ENCODE results near the gene DPF3. TPM values are rescaled to one million over a fixed set of nuclear protein-coding genes. Genes with fewer than 3 reads are reported as not detected.

The DPF3 gene
- total RNA-seq, 1 experiment from 2014 or later, result not detected

- CTCF ChIA-PET, result no interaction called here
- Histone ChIP-seq H3K9me3 (ENCODE audit: control insufficient read depth, insufficient read depth, low read depth, low read length) (no peaks in the 10 kb centered on the region), H3K27ac (ENCODE audit: low read length) (no peak overlapping the region), H3K36me3 (ENCODE audit: control insufficient read depth, insufficient read depth, low read length) (no peaks in the 10 kb centered on the region), H3K4me3 (ENCODE audit: low read depth in 2 of 2, low read length in 2 of 2) (no peak overlapping the region), H3K4me1 (ENCODE audit: control insufficient read depth, insufficient read depth, low read length) (no peaks in the 10 kb centered on the region), H3K27me3 (ENCODE audit: control insufficient read depth, insufficient read depth, low read length) (no peaks in the 10 kb centered on the region)
- DNase-seq (ENCODE audit: low read depth, low spot score) (no peak), ATAC-seq (no peak)
- POLR2A ChIA-PET, result interaction anchor here (0.5 kb wide), 1 partner anchor 1867 kb away, joined by 6 read pairs; the partner anchor contains the start of gene PCNX1
- no TSS peak for BruUV-seq (replicated peaks)
- in situ Hi-C loops (cut with HindIII; ENCODE audit: low pct_unique_long_range_greater_than_20kb, low sequenced_read_pairs), result no loop called here
- intact Hi-C loops (cut with micrococcal nuclease; ENCODE audit: unreplicated experiment), result no loop called here
- TF ChIP-seq, protein P1, sequence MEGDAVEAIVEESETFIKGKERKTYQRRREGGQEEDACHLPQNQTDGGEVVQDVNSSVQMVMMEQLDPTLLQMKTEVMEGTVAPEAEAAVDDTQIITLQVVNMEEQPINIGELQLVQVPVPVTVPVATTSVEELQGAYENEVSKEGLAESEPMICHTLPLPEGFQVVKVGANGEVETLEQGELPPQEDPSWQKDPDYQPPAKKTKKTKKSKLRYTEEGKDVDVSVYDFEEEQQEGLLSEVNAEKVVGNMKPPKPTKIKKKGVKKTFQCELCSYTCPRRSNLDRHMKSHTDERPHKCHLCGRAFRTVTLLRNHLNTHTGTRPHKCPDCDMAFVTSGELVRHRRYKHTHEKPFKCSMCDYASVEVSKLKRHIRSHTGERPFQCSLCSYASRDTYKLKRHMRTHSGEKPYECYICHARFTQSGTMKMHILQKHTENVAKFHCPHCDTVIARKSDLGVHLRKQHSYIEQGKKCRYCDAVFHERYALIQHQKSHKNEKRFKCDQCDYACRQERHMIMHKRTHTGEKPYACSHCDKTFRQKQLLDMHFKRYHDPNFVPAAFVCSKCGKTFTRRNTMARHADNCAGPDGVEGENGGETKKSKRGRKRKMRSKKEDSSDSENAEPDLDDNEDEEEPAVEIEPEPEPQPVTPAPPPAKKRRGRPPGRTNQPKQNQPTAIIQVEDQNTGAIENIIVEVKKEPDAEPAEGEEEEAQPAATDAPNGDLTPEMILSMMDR (IDR thresholded peaks at IDR 0.05), result no peak
- TF ChIP-seq POLR2AphosphoS5 (IDR thresholded peaks at IDR 0.05; ENCODE audit: low read depth, low read length) (no peak), TCF7L2 (IDR thresholded peaks at IDR 0.05; ENCODE audit: low read depth, low read length) (no peak), REST (IDR thresholded peaks at IDR 0.05; ENCODE audit: insufficient read depth in 1 of 2, low read depth in 2 of 2, low read length in 1 of 2) (no peak), SIN3A (IDR thresholded peaks at IDR 0.05; ENCODE audit: borderline replicate concordance, insufficient read depth, low read depth, low read length) (no peak)
Measured at GRCh38 chr14:72774141-72774540, 119.8 kb downstream of the DPF3 start.

DNA sequence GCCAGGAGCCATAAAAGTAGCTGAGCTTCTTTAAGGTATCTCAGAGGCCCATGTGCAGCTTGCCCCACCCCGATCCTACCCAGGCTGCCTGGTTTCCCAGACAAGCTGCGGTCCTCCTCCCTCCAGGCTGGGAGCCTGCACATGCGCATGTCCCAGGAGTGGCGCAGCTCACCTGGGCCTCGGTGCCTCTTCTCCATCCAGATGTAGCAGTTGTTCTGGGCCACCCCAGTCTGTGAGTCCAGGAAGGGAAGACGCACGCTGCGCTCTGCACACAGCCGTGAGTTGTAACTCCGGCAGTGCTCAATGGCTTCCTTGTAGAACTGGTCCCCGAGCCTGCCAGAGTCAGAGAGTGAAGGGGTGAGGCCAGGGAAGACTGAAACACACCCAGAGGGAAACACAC, 122.3 kb downstream of the DPF3 start:
- CTCF ChIA-PET, result no interaction called here

More for the DNA sequence above, 122.3 kb downstream of the DPF3 start:
- intact Hi-C loops (cut with micrococcal nuclease; ENCODE audit: unreplicated experiment) (no loop called here), in situ Hi-C loops (cut with HindIII; ENCODE audit: low pct_unique_long_range_greater_than_20kb, low sequenced_read_pairs) (no loop called here)
- BruUV-seq (replicated peaks), result no TSS peak
- Histone ChIP-seq H3K9me3 (ENCODE audit: control insufficient read depth, insufficient read depth, low read depth, low read length) (no peaks in the 10 kb centered on the region), H3K4me1 (ENCODE audit: control insufficient read depth, insufficient read depth, low read length) (no peaks in the 10 kb centered on the region), H3K27me3 (ENCODE audit: control insufficient read depth, insufficient read depth, low read length) (no peaks in the 10 kb centered on the region), H3K4me3 (ENCODE audit: low read depth in 2 of 2, low read length in 2 of 2) (no peak overlapping the region), H3K36me3 (ENCODE audit: control insufficient read depth, insufficient read depth, low read length) (no peaks in the 10 kb centered on the region), H3K27ac (ENCODE audit: low read length) (no peak overlapping the region)
- POLR2A ChIA-PET, result interaction anchor here (0.7 kb wide), 1 partner anchor 9 kb away, joined by 3 read pairs; no protein-coding TSS in a partner anchor
- no peak for ATAC-seq
- DNase-seq (ENCODE audit: low read depth, low spot score), result no peak
- TF ChIP-seq, protein P1 (IDR thresholded peaks at IDR 0.05), result no peak
- no peak for TF ChIP-seq REST (IDR thresholded peaks at IDR 0.05; ENCODE audit: insufficient read depth in 1 of 2, low read depth in 2 of 2, low read length in 1 of 2)
- TF ChIP-seq TCF7L2 (IDR thresholded peaks at IDR 0.05; ENCODE audit: low read depth, low read length), result no peak
- TF ChIP-seq SIN3A (IDR thresholded peaks at IDR 0.05; ENCODE audit: borderline replicate concordance, insufficient read depth, low read depth, low read length), result no peak
- no peak for TF ChIP-seq POLR2AphosphoS5 (IDR thresholded peaks at IDR 0.05; ENCODE audit: low read depth, low read length)
